ENCODE data around the gene TNF.
A peak's percentile ranks its signal among the peaks of the same experiment; 100 is the strongest.

Gene TNF

GRCh38 chr6:31573239-31574105 is 1.9 kb upstream of the TNF start:
- DNase-seq: no peak

GRCh38 chr6:31574106-31575061 is 981 bp upstream of the TNF start:
- DNase-seq: peak; percentile 57

- no peak for DNase-seq
Measured at GRCh38 chr6:31575952-31576685, 754 bp downstream of the TNF start.

GRCh38 chr6:31576897-31577578 is 1.7 kb downstream of the TNF start:
- DNase-seq: peak; percentile 82

- DNase-seq: no peak
Measured at GRCh38 chr6:31577579-31577966, 2.2 kb downstream of the TNF start.

- no peak for DNase-seq
Measured at GRCh38 chr6:31578184-31579118, 3.1 kb downstream of the TNF start.

- no peak for DNase-seq
Measured at GRCh38 chr6:31579119-31579505, 3.7 kb downstream of the TNF start.

- no peak for DNase-seq
Measured at GRCh38 chr6:31579546-31580437, 4.4 kb downstream of the TNF start.

- no peak for DNase-seq
Measured at GRCh38 chr6:31580438-31580740, 5.0 kb downstream of the TNF start.

GRCh38 chr6:31580807-31581433 is 5.6 kb downstream of the TNF start:
- peak; percentile 94 for DNase-seq

- DNase-seq: no peak
Measured at GRCh38 chr6:31581434-31582229, 6.3 kb downstream of the TNF start.

- DNase-seq: peak; percentile 68
Measured at GRCh38 chr6:31582230-31582643, 6.9 kb downstream of the TNF start, which contains the start of gene LTB. Gene LTB (minus strand): TSS chr6:31582424. CDS start chr6:31582417, 7 bp downstream.

GRCh38 chr6:31585491-31585890 is 10.1 kb downstream of the TNF start:
- peak; percentile 81 for DNase-seq

GRCh38 chr6:31586008-31586407 is 10.6 kb downstream of the TNF start, which contains the start of gene LST1:
Gene LST1 (plus strand): TSS chr6:31586277. CDS start chr6:31587300, 1,023 bp downstream.
- no peak for DNase-seq

GRCh38 chr6:31586599-31587281 is 11.4 kb downstream of the TNF start:
- DNase-seq: peak; percentile 53

- no peak for DNase-seq
Measured at GRCh38 chr6:31587791-31588777, 12.7 kb downstream of the TNF start.

Measured in activated CD4-positive, alpha-beta T cell treated with anti-CD3 and anti-CD28 coated beads, Interleukin-2, Interleukin-6, amounts not matched to agents 100 ng/mL and 50 ng/mL, durations not matched to agents 16 hours and 8 hours (primary cell).